CMK (cell line): ENCODE measurements around the gene CDT1.

Source experiments
- DNase-seq: peaks from one replicate; pipeline ENCODE4 v3.0.0-alpha.2; 2010; ENCODE audit warnings: low read depth

CDT1 gene

DNA sequence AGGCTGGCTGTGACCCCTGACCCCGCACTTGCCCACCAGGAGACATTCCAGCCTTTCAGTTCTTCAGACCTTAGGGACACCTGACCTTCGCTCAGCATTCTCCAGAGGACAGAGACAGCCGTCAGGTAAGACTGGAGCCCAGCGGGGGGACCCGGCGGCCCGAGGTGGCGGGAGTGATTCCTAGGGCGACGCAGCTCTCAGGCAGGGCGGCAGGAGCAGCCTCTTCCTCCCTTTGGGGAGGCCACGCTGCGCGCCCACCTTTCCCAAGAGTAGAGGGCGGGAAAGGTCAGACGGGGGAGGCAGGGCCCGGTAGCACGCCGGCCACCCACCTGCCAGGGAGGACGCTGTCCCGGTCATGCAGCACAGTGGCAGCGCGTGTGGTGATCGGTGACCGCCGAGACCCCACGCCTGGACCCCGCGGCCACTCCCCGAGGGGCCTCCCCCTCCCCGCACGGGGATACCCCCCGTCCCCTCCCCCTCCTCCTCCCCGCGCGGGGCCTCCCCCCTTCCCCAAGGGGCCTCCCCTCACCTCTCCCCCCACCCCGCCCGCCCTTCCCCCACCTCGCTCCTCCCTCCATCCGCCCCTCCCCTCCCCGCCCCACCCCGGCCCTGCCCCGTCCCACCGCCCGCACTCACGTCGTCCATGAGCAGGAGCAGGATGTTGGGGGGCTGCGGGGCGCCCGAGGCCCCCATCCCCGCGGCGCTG, 52.7 kb downstream of the CDT1 start:
- DNase-seq: no peak

DNA sequence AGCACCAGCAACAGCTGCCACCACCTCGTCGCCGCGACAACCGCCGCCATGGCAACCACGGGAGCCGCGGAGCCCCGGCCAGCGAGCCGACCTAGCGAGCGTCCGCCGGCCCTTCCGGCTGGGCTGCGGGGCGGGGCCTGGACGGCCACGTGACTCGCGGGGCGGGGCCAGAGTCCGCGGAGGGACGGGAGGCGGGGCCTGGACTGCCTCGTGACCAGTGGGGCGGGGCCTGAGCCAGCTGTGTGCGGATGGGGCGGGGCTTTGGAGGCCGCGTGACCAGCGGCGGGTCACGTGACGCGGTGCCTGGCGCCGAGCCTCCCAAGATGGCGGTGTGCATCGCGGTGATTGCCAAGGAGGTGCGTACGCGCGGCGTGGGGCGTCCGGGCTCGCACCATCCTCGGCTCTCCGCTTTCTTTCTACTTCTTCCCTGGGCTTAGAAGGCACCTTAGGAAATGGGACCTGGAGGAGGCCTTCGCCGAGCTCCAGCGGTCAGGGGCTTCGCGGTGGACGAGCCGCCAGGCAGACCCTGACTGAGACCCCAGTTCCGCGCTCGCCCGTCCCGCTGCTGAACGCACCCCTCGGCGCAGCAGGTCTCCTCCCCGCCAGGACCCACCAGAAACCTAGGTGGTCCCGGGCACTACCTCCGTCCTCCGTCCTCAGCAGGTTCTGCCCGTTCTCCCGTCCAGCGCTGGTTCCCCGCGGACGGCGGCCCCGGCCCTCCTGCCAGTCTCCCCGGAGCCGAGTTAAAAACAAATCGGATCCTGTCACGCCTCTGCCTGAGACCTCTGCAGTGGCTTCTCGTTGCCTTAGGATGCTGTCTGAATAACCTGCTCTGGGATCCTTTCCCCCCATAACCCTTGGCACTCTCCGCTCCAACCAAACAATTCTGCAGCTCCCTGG, 53.5 kb downstream of the CDT1 start, which contains the start of the genes GALNS and TRAPPC2L:
Gene GALNS (minus strand): TSS at position 120 of the 900 bp plus-strand sequence. CDS start 70 bp downstream, at position 50.
Gene TRAPPC2L (plus strand): TSS at position 300 of the 900 bp plus-strand sequence. CDS start 24 bp downstream, at position 324.
- DNase-seq: peak; percentile 85

DNA sequence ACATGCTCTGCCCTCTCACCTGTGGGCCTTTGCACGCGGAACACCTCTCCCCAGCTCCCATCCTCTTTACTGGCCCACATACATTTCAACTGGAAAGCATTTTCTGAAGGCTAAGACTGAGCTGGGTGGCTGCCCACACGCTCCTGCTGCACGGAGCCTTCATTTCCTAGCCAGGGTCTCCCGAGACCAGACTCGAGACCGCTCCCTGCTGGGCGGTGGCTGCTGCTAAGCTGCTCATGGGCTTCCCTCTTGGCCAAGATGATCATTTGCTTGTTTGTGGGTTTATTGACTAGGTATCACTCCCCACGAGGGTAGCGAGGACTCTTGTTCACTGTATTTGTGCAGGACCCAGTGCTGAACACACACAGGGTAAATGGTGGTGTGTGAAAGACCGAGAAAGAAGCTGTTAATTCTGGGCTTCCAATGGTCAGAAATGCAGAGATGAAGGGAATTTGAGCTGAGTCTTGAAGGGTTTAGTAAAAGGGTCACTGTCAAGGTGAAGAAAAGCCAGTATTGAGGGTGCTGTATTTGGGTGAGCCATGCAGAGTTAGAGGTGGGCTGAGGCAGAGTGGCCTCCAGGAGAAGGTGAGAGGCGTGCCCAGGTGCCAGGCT, 54.2 kb downstream of the CDT1 start:
- no peak for DNase-seq
